Keratinocyte (primary cell): ENCODE results near the gene CBLN3. TPM values are rescaled to one million over a fixed set of nuclear protein-coding genes. Genes with fewer than 3 reads are reported as not detected.
"Not testable (repeated sequence)": the region's sequence is repeated elsewhere in the genome, so short reads cannot be mapped to it uniquely, and the experiment has no call there.

Experiments used
- DNase-seq: peaks from one replicate; pipeline ENCODE4 v3.0.0-alpha.2; 2011; ENCODE audit warnings: low read depth, missing footprints, low spot score
- FAIRE-seq: peaks from 2 replicates; lab custom pipeline; 2011; peaks lifted over from hg19 to GRCh38; lab: Jason Lieb, UNC
- H2AFZ ChIP-seq: 2 replicates; pipeline ENCODE4 v1.6.0; 2012; ENCODE audit warnings: low read length, control low read depth, inconsistent platforms; ENCODE audit not compliant: control insufficient read depth
- H3K27ac ChIP-seq: 2 replicates; pipeline ENCODE4 v1.5.1; 2011; ENCODE audit warnings: low read length; ENCODE audit not compliant: control insufficient read depth, insufficient read depth
- H3K27me3 ChIP-seq: 3 replicates; pipeline ENCODE4 v1.6.0; 2011; ENCODE audit warnings: low read length; ENCODE audit not compliant: control insufficient read depth, insufficient read depth; ENCODE audit errors: extremely low read depth
- H3K36me3 ChIP-seq, 2 experiments: 2 replicates in 1 of 2; 3 replicates in 1 of 2; pipeline ENCODE4 v1.5.1; 2011; ENCODE audit warnings: low read length in 2 of 2, mild to moderate bottlenecking in 1 of 2; ENCODE audit not compliant: control insufficient read depth in 2 of 2, insufficient read depth in 2 of 2; ENCODE audit errors: extremely low read depth in 1 of 2
- H3K4me1 ChIP-seq: 3 replicates; pipeline ENCODE4 v1.5.1; 2011; ENCODE audit warnings: low read length; ENCODE audit not compliant: control insufficient read depth, insufficient read depth; ENCODE audit errors: extremely low read depth
- H3K4me2 ChIP-seq: 3 replicates; pipeline ENCODE4 v1.6.0; 2011; ENCODE audit warnings: low read depth, low read length; ENCODE audit not compliant: control insufficient read depth, insufficient read depth; ENCODE audit errors: extremely low read depth
- H3K4me3 ChIP-seq, 3 experiments: fragments of 200-600 bp in 1 of 3; sonication (generic) in 1 of 3; 2 replicates in 2 of 3; 3 replicates in 1 of 3; pipeline ENCODE4 v1.5.1; 2011 to 2016; ENCODE audit warnings: low read length in 3 of 3, mild to moderate bottlenecking in 3 of 3, control low read depth in 2 of 3, inconsistent platforms in 1 of 3, low read depth in 1 of 3, mixed read lengths in 1 of 3, mixed run types in 1 of 3, moderate library complexity in 1 of 3; ENCODE audit not compliant: control insufficient read depth in 2 of 3, insufficient read depth in 2 of 3; ENCODE audit errors: extremely low read depth in 1 of 3
- H3K79me2 ChIP-seq: 2 replicates; pipeline ENCODE4 v1.6.0; 2012; ENCODE audit warnings: low read length; ENCODE audit not compliant: control insufficient read depth, insufficient read depth
- H3K9ac ChIP-seq: 3 replicates; pipeline ENCODE4 v1.6.0; 2011; ENCODE audit warnings: low read length; ENCODE audit not compliant: control insufficient read depth, insufficient read depth; ENCODE audit errors: extremely low read depth
- H3K9me1 ChIP-seq: 3 replicates; pipeline ENCODE4 v1.6.0; 2011; ENCODE audit warnings: low read length; ENCODE audit not compliant: control insufficient read depth, insufficient read depth; ENCODE audit errors: extremely low read depth
- H3K9me3 ChIP-seq: 2 replicates; pipeline ENCODE4 v1.5.1; 2012; ENCODE audit warnings: low read depth, low read length; ENCODE audit not compliant: control insufficient read depth
- H4K20me1 ChIP-seq: 3 replicates; pipeline ENCODE4 v1.6.0; 2011; ENCODE audit warnings: low read length; ENCODE audit not compliant: control insufficient read depth, insufficient read depth; ENCODE audit errors: extremely low read depth
- EZH2 ChIP-seq: IDR thresholded peaks from one replicate; pipeline ENCODE4 v1.6.1; 2012; ENCODE audit warnings: inconsistent platforms, mild to moderate bottlenecking, low read length, moderate library complexity
- dilution Hi-C: fragments of 300-500 bp; cut with MboI; formaldehyde crosslinking; loops from one replicate; pipeline ENCODE4 v1.7.0; 2020; ENCODE audit warnings: low sequenced_read_pairs; ENCODE audit not compliant: extremely low pct_ligation_motif_present
- polyA plus RNA-seq, 5 experiments: library from polyadenylated mRNA; depleted of rRNA in 3 of 5; stranded (reverse) in 3 of 5; stranded (forward) in 1 of 5; unstranded in 1 of 5; fragments of >200 nt; gene quantifications; 1 replicate in 1 of 5; 2 replicates in 3 of 5; 3 replicates in 1 of 5; pipeline versions ENCODE4 v1.2.1 to v1.2.3, GENCODE V29; 2011 to 2012; ENCODE audit warnings: missing spikeins in 2 of 5, low read depth in 1 of 5, low replicate concordance in 1 of 5
- TF ChIP-seq, protein P1 (sequence below), 3 experiments: IDR thresholded peaks in 1 of 3; conservative IDR thresholded peaks in 1 of 3; optimal IDR thresholded peaks in 1 of 3; 2 replicates in 2 of 3; 3 replicates in 1 of 3; pipeline versions ENCODE3 to v1.5.1; 2011; ENCODE audit warnings: low read length in 3 of 3, mild to moderate bottlenecking in 3 of 3, moderate library complexity in 2 of 3, control low read depth in 1 of 3, inconsistent platforms in 1 of 3; ENCODE audit not compliant: insufficient read depth in 2 of 3; ENCODE audit errors: extremely low read depth in 1 of 3

CBLN3 gene
- polyA plus RNA-seq, 1 donor (not counting 4 experiments of a cell fraction or from before 2014, with no cell fraction given) = 1.6 TPM

DNA sequence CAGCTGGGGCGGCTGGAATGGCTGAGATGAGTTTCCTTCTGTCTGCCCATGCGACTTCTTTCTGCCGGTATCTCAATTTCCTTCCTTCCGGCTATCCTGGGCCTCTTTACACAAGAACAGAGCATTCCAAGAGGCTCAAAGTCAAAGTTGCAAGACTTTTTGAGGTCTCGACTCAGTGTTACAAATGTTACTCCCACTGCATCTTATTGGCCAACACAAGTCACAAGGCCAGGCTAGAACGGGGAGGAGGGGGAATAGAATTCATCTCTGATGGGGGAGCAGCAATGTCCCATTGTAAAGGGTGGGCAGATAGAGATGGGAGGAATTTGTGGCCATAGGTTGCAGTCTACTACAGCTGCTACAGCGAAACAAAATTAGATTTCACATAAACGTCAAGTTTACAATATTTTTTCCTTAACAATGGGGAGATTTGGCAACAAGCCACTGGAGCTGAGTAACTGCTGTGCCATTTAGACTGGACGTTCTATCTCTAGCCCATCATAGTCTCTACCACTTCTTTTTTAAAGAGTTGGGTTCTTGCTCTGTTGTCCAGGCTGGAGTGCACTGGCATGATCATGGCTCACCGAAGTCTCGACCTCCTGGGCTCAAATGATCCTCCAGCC lies 40.1 kb downstream of the CBLN3 start:
- H3K4me1 ChIP-seq = peaks cover 9% of the 10 kb centered on the region
- H3K4me3 ChIP-seq = no peak overlapping the region
- no peaks in the 10 kb centered on the region for H3K79me2 ChIP-seq
- FAIRE-seq (no peak), DNase-seq (no peak)
- no peaks in the 10 kb centered on the region for H3K9me3 ChIP-seq
- no peaks in the 10 kb centered on the region for H3K9me1 ChIP-seq
- H3K27me3 ChIP-seq = no peaks in the 10 kb centered on the region
- TF ChIP-seq EZH2 = no peak
- no peak overlapping the region for H3K27ac ChIP-seq
- no peak overlapping the region for H2AFZ ChIP-seq
- no peaks in the 10 kb centered on the region for H3K36me3 ChIP-seq
- no peak overlapping the region for H3K9ac ChIP-seq
- H4K20me1 ChIP-seq = no peaks in the 10 kb centered on the region
- no peak overlapping the region for H3K4me2 ChIP-seq
- dilution Hi-C loops = no loop called here

DNA sequence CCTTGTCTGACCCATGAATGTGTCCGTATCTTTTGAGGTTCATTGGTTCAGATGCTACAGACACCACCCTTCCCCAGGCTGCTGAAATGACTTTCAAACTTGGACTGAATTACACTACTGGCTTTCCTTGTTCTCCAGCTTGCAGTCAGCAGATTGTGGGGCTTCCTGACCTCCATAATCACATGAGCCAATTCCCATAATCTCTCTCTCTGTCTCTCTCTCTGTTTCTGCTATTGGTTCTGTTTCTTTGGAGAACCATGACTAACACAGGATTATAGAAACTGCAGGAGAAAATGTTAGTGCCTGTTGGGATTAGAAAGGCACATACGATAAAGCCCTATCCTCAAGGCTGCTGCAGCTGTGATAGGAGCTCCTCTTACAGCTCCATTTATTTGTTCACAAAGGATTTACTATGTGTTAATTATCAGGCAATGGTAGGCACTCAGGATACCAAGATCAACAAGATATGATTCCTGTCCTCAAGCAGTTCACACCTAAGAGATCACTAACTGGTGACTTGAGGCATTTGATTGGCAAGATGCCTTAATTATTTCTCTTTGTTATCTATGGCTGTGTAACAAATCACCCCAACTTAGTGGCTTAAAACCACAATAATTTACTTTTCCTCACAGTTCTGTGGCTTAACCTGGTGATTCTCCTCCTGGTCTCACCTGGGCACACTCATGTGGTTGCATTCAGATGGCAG lies 40.8 kb downstream of the CBLN3 start:
- H3K4me2 ChIP-seq = no peak overlapping the region
- no peaks in the 10 kb centered on the region for H4K20me1 ChIP-seq
- H2AFZ ChIP-seq = no peak overlapping the region
- H3K4me3 ChIP-seq = no peak overlapping the region
- H3K9me1 ChIP-seq = no peaks in the 10 kb centered on the region
- no peaks in the 10 kb centered on the region for H3K36me3 ChIP-seq
- H3K79me2 ChIP-seq = no peaks in the 10 kb centered on the region
- FAIRE-seq = no peak
- H3K27ac ChIP-seq = no peak overlapping the region
- no peaks in the 10 kb centered on the region for H3K27me3 ChIP-seq
- no peaks in the 10 kb centered on the region for H3K9me3 ChIP-seq
- TF ChIP-seq EZH2 = no peak
- TF ChIP-seq, protein P1, sequence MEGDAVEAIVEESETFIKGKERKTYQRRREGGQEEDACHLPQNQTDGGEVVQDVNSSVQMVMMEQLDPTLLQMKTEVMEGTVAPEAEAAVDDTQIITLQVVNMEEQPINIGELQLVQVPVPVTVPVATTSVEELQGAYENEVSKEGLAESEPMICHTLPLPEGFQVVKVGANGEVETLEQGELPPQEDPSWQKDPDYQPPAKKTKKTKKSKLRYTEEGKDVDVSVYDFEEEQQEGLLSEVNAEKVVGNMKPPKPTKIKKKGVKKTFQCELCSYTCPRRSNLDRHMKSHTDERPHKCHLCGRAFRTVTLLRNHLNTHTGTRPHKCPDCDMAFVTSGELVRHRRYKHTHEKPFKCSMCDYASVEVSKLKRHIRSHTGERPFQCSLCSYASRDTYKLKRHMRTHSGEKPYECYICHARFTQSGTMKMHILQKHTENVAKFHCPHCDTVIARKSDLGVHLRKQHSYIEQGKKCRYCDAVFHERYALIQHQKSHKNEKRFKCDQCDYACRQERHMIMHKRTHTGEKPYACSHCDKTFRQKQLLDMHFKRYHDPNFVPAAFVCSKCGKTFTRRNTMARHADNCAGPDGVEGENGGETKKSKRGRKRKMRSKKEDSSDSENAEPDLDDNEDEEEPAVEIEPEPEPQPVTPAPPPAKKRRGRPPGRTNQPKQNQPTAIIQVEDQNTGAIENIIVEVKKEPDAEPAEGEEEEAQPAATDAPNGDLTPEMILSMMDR (optimal IDR thresholded peaks at IDR 0.05 in 1 of 3, IDR thresholded peaks at IDR 0.05 in 1 of 3, conservative IDR thresholded peaks at IDR 0.05 in 1 of 3; ENCODE audit: extremely low read depth in 1 of 3, insufficient read depth in 2 of 3, low read length in 3 of 3) = no peak
- DNase-seq = no peak
- H3K4me1 ChIP-seq = peaks cover 6% of the 10 kb centered on the region
- dilution Hi-C loops = no loop called here
- no peak overlapping the region for H3K9ac ChIP-seq

DNA sequence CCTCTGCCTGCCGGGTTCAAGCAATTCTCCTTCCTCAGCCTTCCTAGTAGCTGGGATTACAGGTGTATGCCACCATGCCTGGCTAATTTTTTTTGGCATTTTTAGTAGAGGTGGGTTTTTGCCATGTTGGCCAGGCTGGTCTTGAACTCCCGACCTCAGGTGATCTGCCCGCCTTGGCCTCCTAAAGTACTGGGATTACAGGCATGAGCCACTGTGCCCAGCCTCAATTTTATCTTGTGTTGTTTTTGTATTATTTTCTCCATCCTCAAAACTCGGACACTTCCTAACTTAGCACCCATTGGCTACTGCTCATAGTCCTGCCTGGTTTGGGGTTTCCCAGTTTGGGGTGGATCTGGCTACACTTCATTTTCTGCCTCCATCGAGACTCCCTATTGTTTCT lies 41.9 kb downstream of the CBLN3 start:
- H4K20me1 ChIP-seq, FAIRE-seq, H3K9ac ChIP-seq, H3K9me1 ChIP-seq, H3K36me3 ChIP-seq, H3K27me3 ChIP-seq, DNase-seq, H3K4me2 ChIP-seq, H3K27ac ChIP-seq, H3K9me3 ChIP-seq, H3K4me1 ChIP-seq, H3K4me3 ChIP-seq, H3K79me2 ChIP-seq, H2AFZ ChIP-seq, dilution Hi-C loops: not testable (repeated sequence)
